GM12801 (cell line): Measurements from ENCODE around the gene PCP2.

Experiments
- CTCF ChIP-seq: IDR thresholded peaks from one replicate; pipeline ENCODE4 v1.5.1; 2011; ENCODE audit warnings: control low read depth; ENCODE audit not compliant: insufficient read length; ENCODE audit errors: extremely low read depth

Gene PCP2

GRCh38 chr19:7646426-7646700 is 12.8 kb upstream of the PCP2 start:
- TF ChIP-seq CTCF: no peak

GRCh38 chr19:7645656-7646425 is 12.3 kb upstream of the PCP2 start:
- TF ChIP-seq CTCF: no peak

- no peak for TF ChIP-seq CTCF
Observed at GRCh38 chr19:7645163-7645562, 11.6 kb upstream of the PCP2 start.

- no peak for TF ChIP-seq CTCF
Observed at GRCh38 chr19:7644550-7644877, 11.0 kb upstream of the PCP2 start.

- TF ChIP-seq CTCF: no peak
Observed at GRCh38 chr19:7643031-7643415, 9.5 kb upstream of the PCP2 start.

GRCh38 chr19:7642295-7643030 is 8.9 kb upstream of the PCP2 start:
- TF ChIP-seq CTCF: no peak

GRCh38 chr19:7641290-7642276 is 8.1 kb upstream of the PCP2 start:
- TF ChIP-seq CTCF: no peak
